ENCODE measurements around the gene PTPN21. TPM values are rescaled to one million over a fixed set of nuclear protein-coding genes. Genes with fewer than 3 reads are reported as not detected.

The PTPN21 gene
- total and polyA plus RNA-seq, 5 donors from 2014 or later, result not detected

DNA sequence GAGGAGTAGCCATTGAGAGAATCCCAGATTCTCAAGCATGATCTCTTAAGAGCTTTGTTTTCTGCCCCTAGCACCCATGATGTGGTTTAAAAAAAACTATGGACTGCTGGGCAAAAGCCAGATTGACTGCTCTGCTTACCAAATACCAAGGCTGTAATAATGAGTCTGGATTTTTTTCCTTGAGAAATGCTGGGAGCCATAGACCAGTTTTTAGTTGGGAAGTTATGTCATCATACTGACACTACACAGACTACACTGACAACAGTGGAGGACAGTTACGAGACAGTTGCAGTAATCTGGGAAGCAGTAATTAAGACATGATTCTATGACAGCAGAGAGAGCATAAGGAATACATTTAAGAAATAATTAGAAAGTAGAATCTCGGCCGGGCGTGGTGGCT is 133.5 kb downstream of the PTPN21 start:
- Histone ChIP-seq H3K4me1 (ENCODE audit: control insufficient read depth, insufficient read depth, low read length, poor library complexity, severe bottlenecking) (no peaks in the 10 kb centered on the region), H3K27ac (ENCODE audit: insufficient read depth, low read length, poor library complexity, severe bottlenecking) (no peak overlapping the region), H3K4me3 (ENCODE audit: low read depth, low read length) (no peak overlapping the region), H3K27me3 (ENCODE audit: control insufficient read depth, insufficient read depth, low read length) (no peaks in the 10 kb centered on the region), H3K9me3 (ENCODE audit: control insufficient read depth in 2 of 2, low read length in 2 of 2) (peaks cover 0 to 9% of the 10 kb centered on the region in 2 experiments), H3K36me3 (ENCODE audit: control insufficient read depth, insufficient read depth, low read length) (peaks cover 6% of the 10 kb centered on the region)
- H3K27me3 Mint-ChIP-seq, result no peaks in the 10 kb centered on the region
- no peak overlapping the region for H3K27ac Mint-ChIP-seq
- ATAC-seq (ENCODE audit: low read depth in 2 of 2), result no peak
- no peaks in the 10 kb centered on the region for H3K4me1 Mint-ChIP-seq
- no peak overlapping the region for H3K4me3 Mint-ChIP-seq
- peaks cover 13% of the 10 kb centered on the region for H3K36me3 Mint-ChIP-seq
- peaks cover 0 to 10% (median 3%) of the 10 kb centered on the region in 7 donors for H3K9me3 Mint-ChIP-seq
- no peak for DNase-seq

- Mint-ChIP-seq H3K4me1 (no peaks in the 10 kb centered on the region), H3K27me3 (no peaks in the 10 kb centered on the region), H3K36me3 (peaks cover 17% of the 10 kb centered on the region), H3K4me3 (no peak overlapping the region), H3K27ac (no peak overlapping the region), H3K9me3 (peaks cover 2 to 19% (median 8%) of the 10 kb centered on the region in 7 donors)
- ATAC-seq (ENCODE audit: low read depth in 2 of 2) (no peak), DNase-seq (no peak)
- peaks cover 4 to 9% of the 10 kb centered on the region in 2 experiments for H3K9me3 ChIP-seq (ENCODE audit: control insufficient read depth in 2 of 2, low read length in 2 of 2)
- H3K27me3 ChIP-seq (ENCODE audit: control insufficient read depth, insufficient read depth, low read length), result no peaks in the 10 kb centered on the region
- peaks cover 9% of the 10 kb centered on the region for H3K36me3 ChIP-seq (ENCODE audit: control insufficient read depth, insufficient read depth, low read length)
- no peak overlapping the region for H3K27ac ChIP-seq (ENCODE audit: insufficient read depth, low read length, poor library complexity, severe bottlenecking)
- H3K4me1 ChIP-seq (ENCODE audit: control insufficient read depth, insufficient read depth, low read length, poor library complexity, severe bottlenecking), result no peaks in the 10 kb centered on the region
- no peak overlapping the region for H3K4me3 ChIP-seq (ENCODE audit: low read depth, low read length)
Observed at GRCh38 chr14:88420187-88420586, 134.6 kb downstream of the PTPN21 start.

- H3K9me3 Mint-ChIP-seq, result peaks cover 5 to 35% (median 8%) of the 10 kb centered on the region in 7 donors
- H3K4me3 Mint-ChIP-seq, result no peak overlapping the region
- Histone ChIP-seq H3K27ac (ENCODE audit: insufficient read depth, low read length, poor library complexity, severe bottlenecking) (no peak overlapping the region), H3K4me3 (ENCODE audit: low read depth, low read length) (no peak overlapping the region), H3K4me1 (ENCODE audit: control insufficient read depth, insufficient read depth, low read length, poor library complexity, severe bottlenecking) (no peaks in the 10 kb centered on the region), H3K36me3 (ENCODE audit: control insufficient read depth, insufficient read depth, low read length) (peaks cover 9% of the 10 kb centered on the region), H3K27me3 (ENCODE audit: control insufficient read depth, insufficient read depth, low read length) (no peaks in the 10 kb centered on the region), H3K9me3 (ENCODE audit: control insufficient read depth in 2 of 2, low read length in 2 of 2) (peaks cover 4 to 13% of the 10 kb centered on the region in 2 experiments)
- H3K27ac Mint-ChIP-seq, result no peak overlapping the region
- ATAC-seq (ENCODE audit: low read depth in 2 of 2), result no peak
- no peaks in the 10 kb centered on the region for H3K27me3 Mint-ChIP-seq
- no peaks in the 10 kb centered on the region for H3K4me1 Mint-ChIP-seq
- H3K36me3 Mint-ChIP-seq, result peaks cover 31% of the 10 kb centered on the region
- DNase-seq, result no peak
Observed at GRCh38 chr14:88417594-88417993, 137.2 kb downstream of the PTPN21 start.

Other genes starting within 250 kb of the PTPN21 start
- gene KCNK10, start 231.7 kb downstream of the PTPN21 start, total RNA-seq, result not detected
- gene KCNK10, start 231.7 kb downstream of the PTPN21 start, polyA plus RNA-seq, result not detected
- gene SPATA7, start 169.3 kb downstream of the PTPN21 start, total RNA-seq, result 1.9 TPM
- gene SPATA7, start 169.3 kb downstream of the PTPN21 start, polyA plus RNA-seq, result 1 to 10 TPM; 2.6 to 3.8 (median 3.3) TPM
- 39.8 TPM for gene ZC3H14, start 8.0 kb upstream of the PTPN21 start, total RNA-seq
- 10 to 100 TPM; 41.6 to 50.8 (median 45.6) TPM for gene ZC3H14, start 8.0 kb upstream of the PTPN21 start, polyA plus RNA-seq
- gene EML5, start 237.9 kb upstream of the PTPN21 start, total RNA-seq, result 0.69 TPM
- under 1 TPM in 3 of 4 donors, not detected in 1; 0.11 to 0.34 (median 0.15) TPM for gene EML5, start 237.9 kb upstream of the PTPN21 start, polyA plus RNA-seq